Eye (tissue), 1 donor: Measurements from ENCODE around the gene SLC35F4.
A peak's percentile ranks its signal among the peaks of the same experiment; 100 is the strongest.

Experiments
- DNase-seq: peaks from one replicate; pipeline ENCODE4 v3.0.0-alpha.2; 2015

SLC35F4 gene

GRCh38 chr14:57609192-57610075, 256.5 kb downstream of the SLC35F4 start:
- DNase-seq: peak; percentile 25

GRCh38 chr14:57607086-57607485, 258.8 kb downstream of the SLC35F4 start:
- DNase-seq: no peak

DNA sequence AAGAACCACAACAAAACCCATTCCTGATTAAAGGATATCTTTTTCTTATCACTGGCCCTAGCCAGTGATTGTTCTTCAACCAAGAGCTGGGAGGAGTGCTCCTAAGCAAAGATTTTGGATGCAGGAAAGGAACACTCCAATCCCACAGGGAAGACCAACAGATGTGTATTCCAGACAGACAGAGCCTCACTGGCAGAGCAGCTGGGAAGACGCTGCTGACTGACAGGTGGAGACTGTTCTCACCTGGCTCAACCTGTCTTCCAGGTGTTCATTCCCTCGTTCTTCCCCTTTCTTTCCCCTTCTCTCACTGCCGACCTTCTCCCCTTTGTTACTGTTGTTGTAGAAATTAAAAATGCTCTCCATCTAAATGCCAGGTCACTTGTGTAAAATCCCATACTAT, 282.5 kb downstream of the SLC35F4 start:
- DNase-seq: no peak

GRCh38 chr14:57582746-57583145, 283.1 kb downstream of the SLC35F4 start:
- DNase-seq: no peak

DNA sequence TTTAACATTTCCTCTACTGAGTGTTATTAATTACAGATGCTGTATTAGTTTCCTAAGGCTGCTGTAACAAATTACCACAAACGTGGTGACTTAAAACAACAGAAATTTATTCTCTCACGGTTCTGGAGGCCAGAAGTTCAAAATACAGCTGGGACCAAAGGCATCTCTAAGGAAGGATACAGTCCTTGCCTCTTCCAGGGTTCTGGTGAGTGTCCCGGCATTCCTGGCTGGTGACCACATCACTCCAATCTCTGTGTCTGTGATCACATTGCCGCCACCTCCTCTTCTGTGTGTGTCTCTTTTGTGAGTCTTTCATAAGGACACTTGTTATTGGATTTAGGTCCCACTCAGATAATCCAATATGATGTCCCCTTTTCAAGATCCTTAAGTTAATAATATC, 287.1 kb downstream of the SLC35F4 start:
- peak; percentile 58 for DNase-seq

- no peak for DNase-seq
Measured at GRCh38 chr14:57576498-57576897, 289.4 kb downstream of the SLC35F4 start.

- no peak for DNase-seq
Measured at GRCh38 chr14:57575482-57575881, 290.4 kb downstream of the SLC35F4 start.

DNA sequence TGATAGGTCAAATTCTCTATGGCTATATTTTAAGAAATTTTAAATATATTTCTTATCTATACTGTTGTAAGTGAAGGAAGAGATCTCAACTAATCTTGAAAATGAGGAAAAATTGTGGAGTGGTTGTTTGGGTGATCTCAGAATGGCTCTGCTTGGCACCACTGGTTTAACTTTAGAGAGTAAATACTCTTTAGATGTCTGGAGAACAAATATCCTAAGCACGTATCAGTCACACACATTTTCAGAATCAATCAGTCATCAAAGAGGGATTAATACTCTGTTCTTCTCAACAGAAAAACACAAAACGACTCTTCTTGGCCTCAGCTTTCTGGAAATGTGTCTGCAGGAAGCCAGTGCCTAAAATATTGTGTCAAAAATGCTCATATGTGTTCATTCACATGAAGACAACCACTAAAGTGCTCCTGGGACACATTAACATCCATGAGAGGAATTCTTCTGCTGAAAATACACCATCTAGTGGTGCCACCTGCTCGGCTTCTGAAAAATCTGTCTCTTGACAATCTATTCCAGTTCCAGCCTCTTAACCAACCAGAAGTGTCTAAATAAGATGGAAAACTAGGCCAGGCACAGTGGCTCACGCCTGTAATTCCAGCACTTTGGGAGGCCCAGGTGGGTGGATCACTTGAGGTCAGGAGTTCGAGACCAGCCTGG, 291.1 kb downstream of the SLC35F4 start:
- DNase-seq: no peak

DNA sequence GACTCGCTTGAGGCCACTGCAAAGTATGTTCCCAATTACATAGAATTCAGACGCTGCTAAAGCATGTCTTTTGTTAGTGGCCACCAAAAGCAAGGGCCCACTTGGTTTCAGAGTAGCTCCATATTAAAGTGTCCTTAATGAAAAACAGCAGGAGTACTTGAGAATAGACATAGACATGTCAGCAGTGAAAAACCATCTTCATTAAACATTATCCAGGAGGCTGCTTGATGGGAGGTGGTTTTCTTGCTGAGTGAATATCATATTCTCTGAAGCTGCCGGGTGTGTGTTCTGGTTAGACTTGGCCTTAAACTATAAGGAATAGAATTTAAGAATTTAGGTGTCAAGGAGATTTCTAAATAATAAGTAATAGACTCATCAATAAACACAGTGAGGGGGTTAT, 292.7 kb downstream of the SLC35F4 start:
- DNase-seq: no peak

DNA sequence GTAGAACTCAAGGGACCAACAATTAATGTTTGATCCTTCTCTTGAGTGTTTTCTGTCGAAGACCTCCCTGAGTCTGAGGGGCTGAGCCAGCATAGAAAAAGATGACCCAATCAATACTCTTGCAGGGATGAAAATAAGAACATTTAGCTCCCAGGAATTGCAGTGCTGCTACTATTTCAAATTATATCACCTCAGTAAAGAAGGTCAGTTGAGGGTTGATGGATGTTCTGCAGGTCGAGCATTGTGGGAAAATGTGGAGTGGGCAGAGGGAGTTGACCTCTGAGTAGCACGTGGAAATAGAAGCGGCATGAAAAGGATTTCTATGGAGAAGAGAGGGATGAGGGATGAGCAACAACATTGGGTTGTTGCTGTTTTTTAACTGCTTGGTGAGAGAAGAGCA, 297.3 kb downstream of the SLC35F4 start:
- no peak for DNase-seq

GRCh38 chr14:57567220-57567619, 298.7 kb downstream of the SLC35F4 start:
- no peak for DNase-seq

GRCh38 chr14:57560681-57561080, 305.2 kb downstream of the SLC35F4 start:
- DNase-seq: no peak

- DNase-seq: peak; percentile 90
Measured at GRCh38 chr14:57559576-57559975, 306.3 kb downstream of the SLC35F4 start.

- no peak for DNase-seq
Measured at GRCh38 chr14:57549765-57550420, 316.0 kb downstream of the SLC35F4 start.

- DNase-seq: no peak
Measured at GRCh38 chr14:57549016-57549564, 316.8 kb downstream of the SLC35F4 start.

DNA sequence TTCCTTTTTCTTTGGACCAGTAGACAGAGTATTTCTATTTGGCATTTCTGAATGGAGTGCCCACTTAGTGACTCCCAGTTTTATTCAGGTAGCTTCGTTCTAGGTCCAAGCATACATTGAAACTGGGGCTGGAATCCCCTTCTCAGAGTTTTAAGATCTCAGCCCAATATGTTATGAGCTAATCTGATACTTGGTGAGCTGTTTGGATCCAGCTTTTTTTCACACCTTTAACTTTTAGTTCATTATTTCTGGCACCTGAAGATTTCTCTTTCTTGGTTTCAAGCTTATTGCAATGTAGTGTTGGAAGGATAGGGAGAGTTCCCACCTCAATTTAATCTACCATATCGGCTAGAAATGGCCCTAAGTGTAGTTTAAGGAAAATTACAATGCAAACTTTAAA, 318.8 kb downstream of the SLC35F4 start:
- no peak for DNase-seq

- peak; percentile 51 for DNase-seq
Measured at GRCh38 chr14:57533214-57533613, 332.7 kb downstream of the SLC35F4 start.

DNA sequence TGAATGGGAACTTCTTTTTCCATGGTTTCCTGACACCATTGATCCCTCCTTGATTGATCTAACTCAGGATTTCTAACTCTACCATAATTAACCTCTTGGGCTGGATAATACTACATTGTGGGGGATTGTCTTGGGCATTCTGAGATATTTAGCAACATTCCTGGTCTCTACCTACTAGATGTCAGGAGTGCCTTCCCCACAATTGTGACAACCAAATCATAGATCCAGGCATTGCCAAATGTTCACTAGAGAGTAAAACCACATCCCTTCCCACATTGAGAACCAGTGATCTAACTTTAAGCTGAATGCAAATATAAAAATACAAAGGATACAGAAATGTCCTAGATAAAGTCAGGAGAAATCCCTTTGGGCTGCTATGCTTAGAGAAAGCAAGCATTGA, 335.3 kb downstream of the SLC35F4 start:
- DNase-seq: no peak

GRCh38 chr14:57526942-57527341, 338.9 kb downstream of the SLC35F4 start:
- DNase-seq: no peak

DNA sequence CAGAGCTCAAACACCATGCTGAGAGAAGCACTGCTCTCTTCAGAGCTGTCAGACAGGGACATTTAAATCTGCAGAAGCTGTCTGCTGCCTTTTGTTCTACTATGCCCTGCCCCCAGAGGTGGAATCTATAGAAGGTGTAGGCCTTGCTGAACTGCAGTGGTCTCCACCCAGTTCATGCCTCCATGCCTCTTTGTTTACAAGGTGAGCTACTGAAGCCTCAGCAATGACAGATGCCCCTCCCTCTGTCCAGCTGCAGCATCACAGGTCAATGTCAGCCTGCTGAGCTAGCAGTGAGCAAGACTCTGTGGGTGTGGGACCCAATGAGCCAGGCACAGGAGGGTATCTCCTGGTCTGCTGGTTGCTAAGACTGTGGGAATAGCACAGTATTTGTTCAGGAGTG, 346.8 kb downstream of the SLC35F4 start:
- no peak for DNase-seq
